PC-3 (cell line): Measurements from ENCODE around the gene GPR183. TPM values are rescaled to one million over a fixed set of nuclear protein-coding genes. Genes with fewer than 3 reads are reported as not detected.

Source experiments
- ATAC-seq: fragments of 200-7000 bp; cut with Tn5 transposase; 2 replicates; pipeline ENCODE4 v1.9.1; 2020; ENCODE audit warnings: mild to moderate bottlenecking, moderate library complexity
- Bru-seq: library from RNA; stranded (reverse); fragments of 400-500 nt; gene quantifications from one replicate; lab custom pipeline; 2021; lab: Mats Ljungman, UMichigan
- BruChase-seq, 2 experiments: library from RNA; stranded (reverse); fragments of 400-500 nt; gene quantifications; one replicate each; lab custom pipeline; 2021; lab: Mats Ljungman, UMichigan
- BruUV-seq: library from RNA; stranded (reverse); fragments of 400-500 nt; replicated peaks from 2 replicates; lab custom pipeline; 2021; lab: Mats Ljungman, UMichigan
- CTCF ChIA-PET: fragments of 300-600 bp; sonication (Branson Sonifier 250); formaldehyde crosslinking; loops from one replicate; lab custom pipeline; 2022; ENCODE audit warnings: antibody characterized with exemption; lab: Charles Lee
- POLR2A ChIA-PET: fragments of 300-600 bp; sonication (Branson Sonifier 250); formaldehyde crosslinking; loops from one replicate; lab custom pipeline; 2022; ENCODE audit warnings: antibody characterized with exemption; ENCODE audit not compliant: unreplicated experiment; lab: Charles Lee
- DNase-seq: peaks from one replicate; pipeline ENCODE4 v3.0.0-alpha.2; 2015
- H2AFZ ChIP-seq: fragments of 300-600 bp; sonication (generic); 2 replicates; pipeline ENCODE4 v1.6.0; 2016; ENCODE audit warnings: antibody characterized with exemption, low read length
- H3F3A ChIP-seq: fragments of 300-600 bp; sonication (generic); one replicate; pipeline ENCODE4 v1.6.0; 2017; ENCODE audit warnings: antibody characterized with exemption, low read length, control low read depth, mild to moderate bottlenecking; ENCODE audit not compliant: unreplicated experiment
- H3K27ac ChIP-seq: fragments of 300-600 bp; sonication (generic); 2 replicates; pipeline ENCODE4 v1.5.1; 2016; ENCODE audit warnings: mild to moderate bottlenecking, low read length
- H3K27me3 ChIP-seq: fragments of 300-600 bp; sonication (generic); 2 replicates; pipeline ENCODE4 v1.6.1; 2016; ENCODE audit warnings: low read length, mixed read lengths
- H3K36me3 ChIP-seq: fragments of 300-600 bp; sonication (generic); 2 replicates; pipeline ENCODE4 v1.6.1; 2016; ENCODE audit warnings: low read depth, mixed run types, low read length, mixed read lengths
- H3K4me1 ChIP-seq: fragments of 300-600 bp; sonication (generic); 2 replicates; pipeline ENCODE4 v1.5.1; 2016; ENCODE audit warnings: low read length; ENCODE audit not compliant: insufficient read depth
- H3K4me2 ChIP-seq: fragments of 300-600 bp; sonication (generic); 2 replicates; pipeline ENCODE4 v1.6.0; 2016; ENCODE audit warnings: low read length
- H3K4me3 ChIP-seq: fragments of 300-600 bp; sonication (generic); 2 replicates; pipeline ENCODE4 v1.5.1; 2016; ENCODE audit warnings: mild to moderate bottlenecking, low read length, mixed read lengths
- H3K79me2 ChIP-seq: fragments of 300-600 bp; sonication (generic); 2 replicates; pipeline ENCODE4 v1.6.1; 2017; ENCODE audit warnings: low read length, mixed read lengths
- H3K9ac ChIP-seq: fragments of 300-600 bp; sonication (generic); 2 replicates; pipeline ENCODE4 v1.6.0; 2016; ENCODE audit warnings: mild to moderate bottlenecking, low read length
- H3K9me2 ChIP-seq: fragments of 300-600 bp; sonication (generic); replicated peaks from 2 replicates; pipeline ENCODE4 v1.6.1; 2016; ENCODE audit warnings: mixed run types, low read length, mixed read lengths
- H3K9me3 ChIP-seq: fragments of 300-600 bp; sonication (generic); 2 replicates; pipeline ENCODE4 v1.6.1; 2016; ENCODE audit warnings: low read length, mixed read lengths
- H4K20me1 ChIP-seq: fragments of 300-600 bp; sonication (generic); 2 replicates; pipeline ENCODE4 v1.6.1; 2016; ENCODE audit warnings: low read length, mixed read lengths
- EZH2 ChIP-seq: fragments of 300-600 bp; sonication (generic); IDR thresholded peaks from one replicate; pipeline ENCODE4 v1.6.1; 2017; ENCODE audit warnings: antibody characterized with exemption, mild to moderate bottlenecking, low read length; ENCODE audit not compliant: unreplicated experiment
- EZH2phosphoT487 ChIP-seq: fragments of 300-600 bp; sonication (generic); IDR thresholded peaks from 2 replicates; pipeline ENCODE4 v1.6.1; 2018; ENCODE audit warnings: mild to moderate bottlenecking, antibody characterized with exemption, low read length, borderline replicate concordance
- intact Hi-C: fragments of 100-400 bp; cut with micrococcal nuclease; formaldehyde crosslinking; loops from 2 replicates; pipeline ENCODE4 v1.9.0; 2023
- long read RNA-seq: library from polyadenylated mRNA; unstranded; transcript quantifications from one replicate; pipeline ENCODE4 v2.0.0, GENCODE V29; 2021; ENCODE audit not compliant: unreplicated experiment
- total RNA-seq: library from RNA; depleted of rRNA; stranded (reverse); fragments of >200 nt; gene quantifications from 2 replicates; pipeline ENCODE4 v1.2.3, GENCODE V29; 2014; rRNA removed
- TF ChIP-seq, protein P1 (sequence below): fragments of 300-600 bp; sonication (generic); conservative IDR thresholded peaks from 2 replicates; pipeline ENCODE4 v1.5.1; 2017; ENCODE audit warnings: antibody characterized with exemption, low read depth, mild to moderate bottlenecking, low read length

GPR183 gene, protein sequence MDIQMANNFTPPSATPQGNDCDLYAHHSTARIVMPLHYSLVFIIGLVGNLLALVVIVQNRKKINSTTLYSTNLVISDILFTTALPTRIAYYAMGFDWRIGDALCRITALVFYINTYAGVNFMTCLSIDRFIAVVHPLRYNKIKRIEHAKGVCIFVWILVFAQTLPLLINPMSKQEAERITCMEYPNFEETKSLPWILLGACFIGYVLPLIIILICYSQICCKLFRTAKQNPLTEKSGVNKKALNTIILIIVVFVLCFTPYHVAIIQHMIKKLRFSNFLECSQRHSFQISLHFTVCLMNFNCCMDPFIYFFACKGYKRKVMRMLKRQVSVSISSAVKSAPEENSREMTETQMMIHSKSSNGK
- total RNA-seq: not detected in 2 replicates
- Bru-seq, nascent RNA: not detected
- BruChase-seq, experiment 1, labeled RNA remaining after a 6-hour chase: percentile 6 among the genes with signal in this experiment
- BruChase-seq, experiment 2, labeled RNA remaining after a 2-hour chase: percentile 6 among the genes with signal in this experiment
- long read RNA-seq: 0 reads

DNA sequence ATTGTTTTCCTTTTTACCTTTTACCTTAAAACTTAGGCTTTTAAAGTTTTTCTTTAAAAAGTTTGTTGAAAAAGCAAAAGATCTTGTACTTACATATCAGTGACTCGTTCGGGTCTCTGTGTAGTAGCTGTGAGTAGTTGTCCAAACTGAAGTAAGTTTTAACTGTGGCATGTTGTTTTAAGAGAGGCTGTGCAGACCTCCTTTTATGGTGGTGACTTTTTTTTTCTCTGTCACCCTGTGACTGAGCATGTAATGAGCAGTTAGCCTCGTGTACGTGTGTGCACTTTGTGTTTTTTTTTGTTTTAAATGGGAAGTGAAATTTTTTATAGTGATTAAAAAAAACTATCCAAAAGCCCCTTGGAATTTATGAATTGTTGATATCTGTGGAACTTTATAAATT, at the start of gene GPR183:
Gene GPR183 (minus strand): TSS at position 153 of the 400 bp plus-strand sequence. CDS start 11,254 bp downstream, outside the sequence.
- H3K4me1 ChIP-seq: peaks cover 33% of the 10 kb centered on the region
- CTCF ChIA-PET: no interaction called here
- peak within 1 kb of the TSS; percentile 14; the same call in 1 of the 2 replicates for H3K4me2 ChIP-seq
- no peak within 1 kb of the TSS for H3K4me3 ChIP-seq
- no peaks in the 10 kb centered on the region for H3K9me3 ChIP-seq
- intact Hi-C loops: no loop called here
- H3K9ac ChIP-seq: no peak within 1 kb of the TSS
- DNase-seq: no peak
- no peaks in the 10 kb centered on the region for H3K9me2 ChIP-seq
- no peaks in the 10 kb centered on the region for H3K27me3 ChIP-seq
- POLR2A ChIA-PET: interaction anchor here (0.6 kb wide), 1 partner anchor 40 kb away, joined by 4 read pairs; no protein-coding TSS in a partner anchor
- TF ChIP-seq EZH2phosphoT487: no peak
- no peak for TF ChIP-seq EZH2
- TF ChIP-seq, protein P1, sequence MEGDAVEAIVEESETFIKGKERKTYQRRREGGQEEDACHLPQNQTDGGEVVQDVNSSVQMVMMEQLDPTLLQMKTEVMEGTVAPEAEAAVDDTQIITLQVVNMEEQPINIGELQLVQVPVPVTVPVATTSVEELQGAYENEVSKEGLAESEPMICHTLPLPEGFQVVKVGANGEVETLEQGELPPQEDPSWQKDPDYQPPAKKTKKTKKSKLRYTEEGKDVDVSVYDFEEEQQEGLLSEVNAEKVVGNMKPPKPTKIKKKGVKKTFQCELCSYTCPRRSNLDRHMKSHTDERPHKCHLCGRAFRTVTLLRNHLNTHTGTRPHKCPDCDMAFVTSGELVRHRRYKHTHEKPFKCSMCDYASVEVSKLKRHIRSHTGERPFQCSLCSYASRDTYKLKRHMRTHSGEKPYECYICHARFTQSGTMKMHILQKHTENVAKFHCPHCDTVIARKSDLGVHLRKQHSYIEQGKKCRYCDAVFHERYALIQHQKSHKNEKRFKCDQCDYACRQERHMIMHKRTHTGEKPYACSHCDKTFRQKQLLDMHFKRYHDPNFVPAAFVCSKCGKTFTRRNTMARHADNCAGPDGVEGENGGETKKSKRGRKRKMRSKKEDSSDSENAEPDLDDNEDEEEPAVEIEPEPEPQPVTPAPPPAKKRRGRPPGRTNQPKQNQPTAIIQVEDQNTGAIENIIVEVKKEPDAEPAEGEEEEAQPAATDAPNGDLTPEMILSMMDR: no peak
- no peaks in the 10 kb centered on the region; the same call in 1 of the 2 replicates for H3K79me2 ChIP-seq
- H3F3A ChIP-seq: no peaks in the 10 kb centered on the region
- no peak within 1 kb of the TSS for H2AFZ ChIP-seq
- no TSS peak for BruUV-seq
- H3K36me3 ChIP-seq: no peaks in the 10 kb centered on the region
- ATAC-seq: no peak
- peak within 1 kb of the TSS; percentile 36 for H3K27ac ChIP-seq
- no peaks in the 10 kb centered on the region for H4K20me1 ChIP-seq

DNA sequence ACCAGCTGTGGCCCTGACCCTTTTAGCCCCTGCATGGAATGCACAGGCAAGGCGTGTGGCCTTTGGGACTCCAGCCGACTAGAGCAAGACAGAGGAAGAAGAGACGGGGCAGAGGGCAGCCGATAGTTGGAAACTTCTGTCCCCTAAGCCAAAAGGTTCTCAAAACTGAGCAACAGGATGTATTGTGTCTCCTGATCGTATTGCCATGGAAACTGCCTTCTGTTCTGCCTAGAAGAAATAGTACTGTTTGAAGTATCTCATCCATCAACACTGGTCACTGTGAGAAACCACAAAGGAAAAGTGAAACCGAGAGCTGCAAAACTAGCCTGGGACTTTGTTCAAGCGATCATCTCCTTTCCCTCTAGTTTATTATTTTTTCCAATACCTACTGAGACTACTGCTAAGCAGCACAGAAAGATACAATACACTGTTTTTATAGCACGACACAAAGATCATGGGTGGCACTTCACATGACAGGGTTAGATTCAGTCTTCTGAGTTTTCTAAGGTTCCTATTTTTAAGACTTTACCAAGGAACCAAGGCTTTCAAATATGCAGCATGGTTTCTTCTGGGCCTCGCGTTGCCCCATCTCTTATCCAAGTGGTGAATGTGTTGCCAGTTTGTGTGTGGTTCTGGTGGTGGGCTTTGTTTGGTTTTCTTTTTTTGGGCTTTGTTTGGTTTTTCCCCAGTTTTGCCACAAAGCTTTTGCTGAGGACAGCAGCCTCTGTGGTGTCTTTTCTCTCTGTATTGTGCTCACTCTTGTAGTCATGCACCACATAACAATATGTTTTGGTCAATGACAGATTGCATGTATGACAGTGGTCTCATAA, 49.3 kb upstream of the GPR183 start:
- H3K9ac ChIP-seq: no peak overlapping the region
- H2AFZ ChIP-seq: no peak overlapping the region
- no peak; the same call in 1 of the 2 replicates for ATAC-seq
- 0 out of 2 replicates have a peak overlapping the region, but pooled peaks have one; percentile 22 for H3K4me2 ChIP-seq
- H3K36me3 ChIP-seq: no peaks in the 10 kb centered on the region
- POLR2A ChIA-PET: no interaction called here
- H3K79me2 ChIP-seq: no peaks in the 10 kb centered on the region
- TF ChIP-seq, protein P1: no peak
- no peaks in the 10 kb centered on the region for H3K9me3 ChIP-seq
- H3K4me3 ChIP-seq: no peak overlapping the region
- intact Hi-C loops: no loop called here
- H3K4me1 ChIP-seq: peaks cover 22% of the 10 kb centered on the region
- H3K27me3 ChIP-seq: no peaks in the 10 kb centered on the region
- H4K20me1 ChIP-seq: no peaks in the 10 kb centered on the region
- no peaks in the 10 kb centered on the region for H3K9me2 ChIP-seq
- H3F3A ChIP-seq: no peaks in the 10 kb centered on the region
- CTCF ChIA-PET: no interaction called here
- no peak for DNase-seq
- H3K27ac ChIP-seq: peak overlapping the region; percentile 51
- BruUV-seq: no TSS peak
